K562 (cell line): ENCODE measurements around the gene DYRK1A. TPM values are rescaled to one million over a fixed set of nuclear protein-coding genes. Genes with fewer than 3 reads are reported as not detected.

Experiments
- ATAC-seq: fragments of 200-7000 bp; cut with Tn5 transposase; 3 replicates; pipeline ENCODE4 v1.9.1; 2020; ENCODE audit warnings: moderate library complexity
- BruUV-seq: library from RNA; stranded (reverse); fragments of 400-500 nt; replicated peaks from 2 replicates; lab custom pipeline; 2021; lab: Mats Ljungman, UMichigan
- CTCF ChIA-PET: fragments of 300-600 bp; formaldehyde crosslinking; extraction: SDS; loops from one replicate; lab custom pipeline; 2021; ENCODE audit warnings: low intra/inter-chr PET ratio; lab: Yijun Ruan, JAX
- POLR2A ChIA-PET: fragments of 300-600, 350-650 bp; sonication (Branson Sonifier 250); formaldehyde crosslinking; extraction: SDS; loops from one replicate; lab custom pipeline; 2021; ENCODE audit warnings: antibody characterized with exemption, inconsistent platforms; lab: Yijun Ruan, JAX
- DNase-seq, 4 experiments: peaks; one replicate each; pipeline versions ENCODE4 v3.0.0 to v3.0.0-alpha.2; 2011 to 2018; ENCODE audit warnings: low spot score in 3 of 4, mixed read lengths in 3 of 4; ENCODE audit errors: extremely low read depth in 1 of 4
- FAIRE-seq: peaks from 2 replicates; lab custom pipeline; 2011; peaks lifted over from hg19 to GRCh38; lab: Jason Lieb, UNC
- H2AFZ ChIP-seq: 2 replicates; pipeline ENCODE4 v1.6.0; 2011; ENCODE audit warnings: low read depth, low read length, control low read depth, inconsistent platforms
- H3K27ac ChIP-seq: fragments of 200-600 bp; 3 replicates; pipeline ENCODE4 v1.8.0; 2011; ENCODE audit warnings: low read depth, mild to moderate bottlenecking, control low read depth, inconsistent platforms, low read length, moderate library complexity, mixed read lengths; ENCODE audit errors: extremely low read depth
- H3K27me3 ChIP-seq, 2 experiments: fragments of 300-600 bp in 1 of 2; 2 replicates in 1 of 2; 3 replicates in 1 of 2; pipeline versions ENCODE4 v1.6.0 to v1.8.0; 2011; ENCODE audit warnings: inconsistent platforms in 2 of 2, low read length in 2 of 2, mild to moderate bottlenecking in 1 of 2, mixed read lengths in 1 of 2, moderate library complexity in 1 of 2; ENCODE audit not compliant: control insufficient read depth in 2 of 2, insufficient read depth in 2 of 2
- H3K36me3 ChIP-seq: fragments of 300-600 bp; 3 replicates; pipeline ENCODE4 v1.8.0; 2011; ENCODE audit warnings: mild to moderate bottlenecking, low read length, inconsistent platforms; ENCODE audit not compliant: control insufficient read depth, insufficient read depth
- H3K4me1 ChIP-seq, 2 experiments: fragments of 200-600 bp in 1 of 2; replicated peaks in 1 of 2; 2 replicates in 1 of 2; 3 replicates in 1 of 2; pipeline versions ENCODE4 v1.5.1 to v1.8.0; 2011; ENCODE audit warnings: inconsistent platforms in 2 of 2, low read length in 2 of 2, mild to moderate bottlenecking in 1 of 2, mixed read lengths in 1 of 2, moderate library complexity in 1 of 2; ENCODE audit not compliant: control insufficient read depth in 2 of 2, insufficient read depth in 2 of 2
- H3K4me2 ChIP-seq: 2 replicates; pipeline ENCODE4 v1.6.1; 2011; ENCODE audit warnings: low read length, control low read depth, inconsistent platforms, mixed read lengths; ENCODE audit not compliant: insufficient read depth
- H3K4me3 ChIP-seq: fragments of 200-600 bp; sonication (generic), shearing (Covaris generic); 2 replicates; pipeline ENCODE4 v1.5.1; 2016; ENCODE audit warnings: control low read depth, inconsistent platforms
- H3K79me2 ChIP-seq: fragments of 200-600 bp; 3 replicates; pipeline ENCODE4 v1.8.0; 2011; ENCODE audit warnings: low read length, inconsistent platforms; ENCODE audit not compliant: control insufficient read depth, insufficient read depth
- H3K9ac ChIP-seq, 2 experiments: 2 replicates each; pipeline versions ENCODE4 v1.6.0 to v1.6.1; 2011; ENCODE audit warnings: low read depth in 2 of 2, low read length in 2 of 2, control low read depth in 1 of 2, inconsistent platforms in 1 of 2, mild to moderate bottlenecking in 1 of 2, mixed read lengths in 1 of 2; ENCODE audit not compliant: insufficient read depth in 1 of 2
- H3K9me1 ChIP-seq: one replicate; pipeline ENCODE4 v1.6.0; 2011; ENCODE audit warnings: inconsistent platforms, mild to moderate bottlenecking, low read length, moderate library complexity; ENCODE audit not compliant: control insufficient read depth, insufficient read depth
- H3K9me3 ChIP-seq: replicated peaks from 2 replicates; pipeline ENCODE4 v1.5.1; 2011; ENCODE audit warnings: low read depth, low read length, inconsistent platforms; ENCODE audit not compliant: control insufficient read depth, insufficient read depth
- H4K20me1 ChIP-seq: replicated peaks from 2 replicates; pipeline ENCODE4 v1.6.1; 2011; ENCODE audit warnings: low read length, inconsistent platforms, mixed read lengths; ENCODE audit not compliant: control insufficient read depth, insufficient read depth
- BHLHE40 ChIP-seq: IDR thresholded peaks from 2 replicates; pipeline ENCODE4 v1.6.1; 2011; ENCODE audit warnings: low read length, improper control_type of control experiment
- DACH1 ChIP-seq: fragments of 450-650 bp; IDR thresholded peaks from 2 replicates; pipeline ENCODE4 v1.6.1; 2018; ENCODE audit not compliant: partially characterized antibody
- DPF2 ChIP-seq: fragments of 450-650 bp; IDR thresholded peaks from 2 replicates; pipeline ENCODE4 v1.6.1; 2016
- FOXP1 ChIP-seq: sonication (generic); formaldehyde crosslinking; IDR thresholded peaks from 2 replicates; pipeline ENCODE4 v1.8.0; 2022; ENCODE audit warnings: mild to moderate bottlenecking, missing genetic modification reagents
- HSF4 ChIP-seq: fragments of 250-450 bp; sonication (Bioruptor Pico); IDR thresholded peaks from 2 replicates; pipeline ENCODE4 v2.1.2; 2022; ENCODE audit warnings: mild to moderate bottlenecking, moderate library complexity, borderline replicate concordance
- LEF1 ChIP-seq: fragments of 450-650 bp; IDR thresholded peaks from 2 replicates; pipeline ENCODE4 v1.6.1; 2016; ENCODE audit warnings: mild to moderate bottlenecking
- NBN ChIP-seq: fragments of 450-650 bp; IDR thresholded peaks from 2 replicates; pipeline ENCODE4 v1.6.1; 2016; ENCODE audit warnings: low read depth, mild to moderate bottlenecking
- POU5F1 ChIP-seq: fragments of 150-350 bp; IDR thresholded peaks from 2 replicates; pipeline ENCODE4 v1.6.1; 2014; ENCODE audit warnings: borderline replicate concordance, low read length, low read depth, mild to moderate bottlenecking; ENCODE audit not compliant: partially characterized antibody
- PPARD ChIP-seq: fragments of 250-450 bp; sonication (Bioruptor Pico); IDR thresholded peaks from 2 replicates; pipeline ENCODE4 v1.8.0; 2022; ENCODE audit warnings: inconsistent platforms, mild to moderate bottlenecking, moderate library complexity
- PRDM10 ChIP-seq: fragments of 450-650 bp; IDR thresholded peaks from 2 replicates; pipeline ENCODE4 v1.6.1; 2018; ENCODE audit not compliant: partially characterized antibody
- RBM25 ChIP-seq: fragments of 200-400 bp; formaldehyde crosslinking; IDR thresholded peaks from 2 replicates; pipeline ENCODE4 v1.6.1; 2018; ENCODE audit warnings: low read length, low read depth, moderate library complexity; ENCODE audit not compliant: severe bottlenecking
- RHOXF2B ChIP-seq: fragments of 250-450 bp; sonication (Bioruptor Pico); conservative IDR thresholded peaks from 2 replicates; pipeline ENCODE4 v1.5.1; 2021
- SAFB2 ChIP-seq: fragments of 200-400 bp; formaldehyde crosslinking; IDR thresholded peaks from 2 replicates; pipeline ENCODE4 v1.6.1; 2018; ENCODE audit warnings: borderline replicate concordance, low read length, low read depth, moderate library complexity; ENCODE audit not compliant: severe bottlenecking
- SMAD2 ChIP-seq: fragments of 150-350 bp; IDR thresholded peaks from 2 replicates; pipeline ENCODE4 v1.6.1; 2014; ENCODE audit warnings: low read depth, mild to moderate bottlenecking, low read length
- SMARCE1 ChIP-seq: fragments of 450-650 bp; IDR thresholded peaks from 2 replicates; pipeline ENCODE4 v1.7.1; 2016; ENCODE audit warnings: mild to moderate bottlenecking
- ZNF146 ChIP-seq: IDR thresholded peaks from one replicate; pipeline ENCODE4 v1.6.1; 2018; ENCODE audit warnings: missing compliant biosample characterization; ENCODE audit not compliant: unreplicated experiment
- ZNF232 ChIP-seq: sonication (generic); formaldehyde crosslinking; IDR thresholded peaks from 2 replicates; pipeline ENCODE4 v1.8.0; 2022; ENCODE audit warnings: mild to moderate bottlenecking, missing genetic modification reagents
- ZNF507 ChIP-seq: conservative IDR thresholded peaks from 2 replicates; pipeline ENCODE4 v1.6.1; 2017; ENCODE audit warnings: missing genetic modification characterization, missing compliant biosample characterization
- WGBS: fragments of 100-300 bp; shearing (Covaris generic); methylation state at CpG from one replicate; pipeline ENCODE4 v1.1.6; 2016; ENCODE audit warnings: low coverage, mixed read lengths; ENCODE audit not compliant: insufficient coverage; ENCODE audit errors: missing lambda C conversion rate; 5-methylcytosine and 5-hydroxymethylcytosine counted together
- in situ Hi-C: fragments of 300-500 bp; cut with MboI; formaldehyde crosslinking; loops from 4 replicates; pipeline ENCODE4 v1.15.0; 2018; ENCODE audit warnings: inconsistent platforms, mixed read lengths
- intact Hi-C: fragments of 100-400 bp; cut with micrococcal nuclease; formaldehyde crosslinking; loops from 2 replicates; pipeline ENCODE4 v1.14.2; 2022
- polyA plus RNA-seq, 8 experiments: library from polyadenylated mRNA; depleted of rRNA in 4 of 8; stranded (reverse) in 5 of 8; unstranded in 3 of 8; fragments of >200 nt; fragmentation: Nextera tagmentation in 2 of 8; fragmentation: Illumina TruSeq in 1 of 8; extraction: Ambion mirVana in 2 of 8; extraction: Trizol in 1 of 8; gene quantifications; 2 replicates each; pipeline versions ENCODE4 v1.2.1 to v1.2.3, GENCODE V29; 2011 to 2014; ENCODE audit warnings: inconsistent platforms in 1 of 8, missing spikeins in 1 of 8
- total RNA-seq, 7 experiments: library from RNA; depleted of rRNA in 6 of 7; stranded (reverse); fragments of >200 nt in 6 of 7; fragmentation: Illumina TruSeq in 2 of 7; extraction: Trizol in 2 of 7; gene quantifications; 2 replicates each; pipeline versions ENCODE4 v1.2.1 to v1.2.3, GENCODE V29; 2011 to 2021; ENCODE audit warnings: low replicate concordance in 1 of 7

DYRK1A gene
- total and polyA plus RNA-seq, 9 of the 15 experiments (the other 6 are each of a cell fraction or from before 2014, with no cell fraction given), result 3.7 to 64.8 (median 42.3) TPM

DNA sequence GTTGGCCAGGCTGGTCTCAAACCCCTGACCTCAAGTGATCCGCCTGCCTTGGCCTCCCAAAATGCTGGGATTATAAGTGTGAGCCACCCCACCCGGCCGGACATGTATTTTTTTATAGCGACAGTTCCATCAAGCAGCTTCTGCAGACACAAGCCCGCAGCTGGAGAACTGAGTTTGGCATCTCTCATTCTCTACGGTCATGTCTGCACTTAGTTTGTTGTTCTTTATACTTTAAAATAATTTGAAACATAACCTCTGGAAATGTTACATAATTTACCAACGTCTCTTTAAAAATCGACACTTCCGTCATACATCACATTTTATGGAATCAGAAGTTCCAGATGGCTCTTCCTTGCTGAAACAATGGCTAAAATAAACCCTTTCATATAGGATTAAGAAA lies 183.6 kb downstream of the DYRK1A start (continued):
- TF ChIP-seq ZNF232 (CRISPR knock-in tag) (no peak), SAFB2 (no peak), LEF1 (no peak), PPARD (CRISPR knock-in tag) (no peak), SMAD2 (no peak)

GRCh38 chr21:37550618-37551330 lies 184.2 kb downstream of the DYRK1A start:
- H3K79me2 ChIP-seq, result no peaks in the 10 kb centered on the region
- POLR2A ChIA-PET, result interaction anchor here (1.1 to 2.1 kb wide), 2 partner anchors 13 to 18 kb away, joined by 4 to 28 read pairs; no protein-coding TSS in a partner anchor
- BruUV-seq, result no TSS peak
- H3K36me3 ChIP-seq, result no peaks in the 10 kb centered on the region
- DNase-seq (peak; percentile 51 to 69 (median 62)), ATAC-seq (peak; percentile 70), FAIRE-seq (peak; percentile 37)
- no peaks in the 10 kb centered on the region; the same call in 1 of the 2 replicates for H4K20me1 ChIP-seq
- peaks cover 33 to 42% of the 10 kb centered on the region in 2 experiments for H3K4me1 ChIP-seq
- no peak overlapping the region for H3K4me3 ChIP-seq
- H3K27me3 ChIP-seq, result peaks cover 3 to 4% of the 10 kb centered on the region in 2 experiments; a peak in 1 of 5 replicates
- H3K9me3 ChIP-seq, result no peaks in the 10 kb centered on the region
- peak overlapping the region in 1 of 2 experiments; percentile 53; a peak in 1 of 4 replicates for H3K9ac ChIP-seq
- CTCF ChIA-PET, result no interaction called here
- H3K9me1 ChIP-seq, result no peaks in the 10 kb centered on the region
- peak overlapping the region; percentile 53 for H3K4me2 ChIP-seq
- intact Hi-C loops (no loop called here), in situ Hi-C loops (no loop called here)
- H2AFZ ChIP-seq, result peak overlapping the region; percentile 75
- WGBS, result 19% methylated on average over 12 of the region's 12 CpGs
- no peak overlapping the region; the same call in 2 of the 3 replicates for H3K27ac ChIP-seq
- TF ChIP-seq DPF2 (0 out of 2 replicates have a peak, but pooled peaks have one; percentile 23), RHOXF2B (CRISPR knock-in tag) (no peak), ZNF146 (CRISPR knock-in tag) (no peak), POU5F1 (no peak), BHLHE40 (0 out of 2 replicates have a peak, but pooled peaks have one; percentile 8), FOXP1 (0 out of 2 replicates have a peak, but pooled peaks have one; percentile 15), ZNF507 (tag) (no peak), PRDM10 (peak; percentile 64), SMARCE1 (0 out of 2 replicates have a peak, but pooled peaks have one; percentile 17), HSF4 (CRISPR knock-in tag) (no peak), NBN (no peak), RBM25 (no peak), DACH1 (no peak)
